GM12878 (cell line): ENCODE data around the gene RNU6-1.

ENCODE experiments used
- POLR2AphosphoS5 ChIP-seq: IDR thresholded peaks from 2 replicates; pipeline ENCODE4 v1.6.1; 2011; ENCODE audit warnings: mild to moderate bottlenecking, low read length, inconsistent platforms
- ZNF384 ChIP-seq: IDR thresholded peaks from 2 replicates; pipeline ENCODE4 v1.6.1; 2012; ENCODE audit warnings: low read depth, mild to moderate bottlenecking, low read length, improper control_type of control experiment, borderline replicate concordance

GRCh38 chr15:67880651-67881182 lies 40.9 kb upstream of the RNU6-1 start:
- TF ChIP-seq ZNF384 (no peak), POLR2AphosphoS5 (no peak)
